RCC 7860 (cell line): ENCODE results near the gene RAB3C.
"Not testable (repeated sequence)": the region's sequence is repeated elsewhere in the genome, so short reads cannot be mapped to it uniquely, and the experiment has no call there.

Experiments
- DNase-seq: peaks from one replicate; pipeline ENCODE4 v3.0.0-alpha.2; 2015; ENCODE audit warnings: low spot score
- FAIRE-seq: peaks from 2 replicates; lab custom pipeline; 2012; peaks lifted over from hg19 to GRCh38; lab: Jason Lieb, UNC

RAB3C gene

DNA sequence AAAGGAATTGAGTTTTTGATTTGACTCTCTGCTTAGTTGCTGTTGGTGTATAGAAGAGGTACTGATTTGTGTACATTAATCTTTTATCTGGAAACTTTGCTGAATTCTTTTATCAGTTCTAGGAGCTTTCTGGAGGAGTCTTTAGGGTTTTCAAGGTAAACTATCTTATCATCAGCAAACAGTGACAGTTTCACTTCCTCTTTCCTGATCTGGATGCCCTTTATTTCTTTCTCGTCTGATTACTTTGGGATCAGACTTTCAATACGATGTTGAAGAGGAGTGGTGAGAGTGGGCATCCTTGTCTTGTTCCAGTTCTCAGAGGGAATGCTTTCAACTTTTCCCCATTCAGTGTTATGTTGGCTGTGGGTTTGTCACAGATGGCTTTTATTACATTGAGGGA, 17.7 kb downstream of the RAB3C start:
- DNase-seq, FAIRE-seq: not testable (repeated sequence)

DNA sequence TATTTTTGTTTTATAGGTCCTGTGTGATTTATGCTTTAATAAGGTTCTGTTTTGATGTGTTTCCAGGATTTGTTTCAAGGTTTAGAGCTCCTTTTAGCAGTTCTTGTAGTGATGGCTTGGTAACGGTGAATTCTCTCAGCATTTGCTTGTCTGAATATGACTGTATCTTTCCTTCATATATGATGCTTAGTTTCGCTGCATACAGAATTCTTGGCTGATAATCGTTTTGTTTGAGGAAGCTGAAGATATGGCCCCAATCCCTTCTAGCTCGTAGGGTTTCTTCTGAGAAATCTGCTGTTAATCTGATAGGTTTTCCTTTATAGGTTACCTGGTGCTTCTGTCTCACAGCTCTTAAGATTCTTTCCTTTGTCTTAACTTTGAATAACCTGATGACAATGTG, 20.0 kb downstream of the RAB3C start:
- DNase-seq, FAIRE-seq: not testable (repeated sequence)

GRCh38 chr5:58606064-58606463, 23.2 kb downstream of the RAB3C start:
- DNase-seq (no peak), FAIRE-seq (no peak)

DNA sequence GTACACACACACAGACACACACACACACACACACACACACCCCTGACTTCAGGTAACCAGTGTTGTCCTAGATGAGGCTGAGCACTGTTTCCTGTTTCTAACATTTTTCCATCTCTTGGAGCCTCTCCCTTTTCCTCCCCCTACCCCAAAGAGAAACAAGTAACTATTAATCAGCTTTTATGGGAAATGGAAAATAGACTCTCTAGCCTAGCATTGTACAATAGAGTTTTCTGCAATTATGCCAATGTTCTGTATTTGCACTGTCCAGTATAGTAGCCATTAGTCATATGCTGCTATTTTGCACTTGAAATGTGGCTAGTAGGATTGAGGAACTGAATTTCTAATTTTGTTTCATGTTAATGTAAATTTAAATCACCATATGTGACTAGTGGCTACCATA, 33.1 kb downstream of the RAB3C start:
- FAIRE-seq (no peak), DNase-seq (no peak)

- FAIRE-seq = no peak
- DNase-seq = no peak
These were observed 34.4 kb downstream of the RAB3C start for GRCh38 chr5:58617241-58617640.

DNA sequence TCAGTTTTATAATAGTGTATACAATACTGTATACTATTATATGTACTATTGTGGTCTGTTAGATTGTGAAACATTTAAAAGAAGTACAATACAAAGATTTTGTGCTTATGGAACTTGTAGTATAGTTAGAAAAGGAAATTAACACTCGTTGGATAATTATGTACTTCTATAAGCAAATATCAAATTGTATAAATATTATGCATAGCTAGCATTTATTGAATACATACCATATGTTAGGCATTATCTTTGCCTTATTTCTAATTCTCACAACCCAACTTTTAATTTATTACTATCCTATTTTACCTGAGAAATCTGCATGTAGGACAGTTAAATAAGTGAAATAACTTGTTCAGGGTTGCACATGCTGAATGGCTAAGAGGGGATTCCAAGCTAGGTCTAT, 37.5 kb downstream of the RAB3C start:
- FAIRE-seq (no peak), DNase-seq (no peak)

DNA sequence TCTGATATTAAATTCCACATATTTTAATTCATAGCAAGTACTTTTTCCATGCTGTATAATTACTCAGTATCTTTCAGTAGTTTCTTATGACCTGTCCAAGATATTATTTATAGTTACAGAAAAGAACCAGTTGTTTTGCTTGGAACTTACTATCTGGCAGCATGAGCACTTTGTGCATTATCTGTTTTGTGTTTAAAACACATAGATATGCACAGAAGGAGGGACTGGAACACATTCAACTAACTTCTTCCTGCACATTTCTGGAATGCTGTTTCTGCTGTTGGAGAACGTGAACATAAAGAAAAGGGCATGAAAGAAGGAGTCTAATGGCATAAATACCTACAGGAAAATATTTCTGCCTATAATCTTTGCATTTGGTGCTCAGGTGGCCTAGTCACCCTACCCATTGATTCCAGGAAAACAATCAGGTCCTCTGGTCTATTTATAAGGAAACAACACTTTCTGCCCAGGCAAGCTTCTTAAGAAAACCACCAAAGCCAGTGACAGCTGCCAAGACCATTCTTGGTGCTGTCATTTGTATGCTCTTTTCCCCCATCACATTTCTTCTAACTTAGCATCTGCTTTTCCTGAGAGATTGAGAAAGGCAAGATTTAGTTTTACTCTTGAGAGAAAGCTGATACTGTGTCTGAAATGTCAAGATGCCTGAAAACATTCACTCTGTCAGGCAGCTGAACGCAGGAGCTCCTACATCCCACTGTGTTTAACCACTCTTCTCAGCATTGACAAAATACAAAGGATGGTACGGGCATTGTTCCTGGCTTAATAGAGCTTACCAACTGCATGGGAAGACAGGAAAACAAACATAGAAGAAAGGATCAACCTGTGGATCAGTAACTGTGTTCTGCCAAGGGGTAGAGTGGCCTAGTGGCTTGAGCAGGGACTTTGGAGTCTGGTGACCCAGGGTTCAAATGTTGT, 40.3 kb downstream of the RAB3C start:
- FAIRE-seq = no peak
- DNase-seq = no peak

DNA sequence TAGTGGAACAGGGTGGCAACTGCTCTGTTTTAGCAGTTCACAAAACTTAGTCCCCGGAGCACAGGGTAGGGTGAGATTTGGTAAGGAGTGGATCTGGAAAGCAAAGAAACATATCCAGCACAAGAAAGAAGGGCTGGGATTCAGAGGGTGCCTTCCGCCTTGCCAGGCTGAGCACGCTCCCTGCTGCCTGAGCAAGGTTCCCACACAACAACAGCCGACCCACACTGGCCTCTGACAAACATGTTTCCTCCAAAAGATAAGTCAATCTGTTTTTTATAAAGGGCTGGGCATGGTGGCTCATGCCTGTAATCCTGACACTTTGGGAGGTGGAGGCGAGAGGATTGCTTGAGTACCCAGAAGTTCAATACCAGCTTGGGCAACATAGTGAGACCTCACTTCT, 45.8 kb downstream of the RAB3C start:
- DNase-seq = no peak
- FAIRE-seq = no peak

GRCh38 chr5:58629271-58630159, 46.6 kb downstream of the RAB3C start:
- DNase-seq (no peak), FAIRE-seq (no peak)

DNA sequence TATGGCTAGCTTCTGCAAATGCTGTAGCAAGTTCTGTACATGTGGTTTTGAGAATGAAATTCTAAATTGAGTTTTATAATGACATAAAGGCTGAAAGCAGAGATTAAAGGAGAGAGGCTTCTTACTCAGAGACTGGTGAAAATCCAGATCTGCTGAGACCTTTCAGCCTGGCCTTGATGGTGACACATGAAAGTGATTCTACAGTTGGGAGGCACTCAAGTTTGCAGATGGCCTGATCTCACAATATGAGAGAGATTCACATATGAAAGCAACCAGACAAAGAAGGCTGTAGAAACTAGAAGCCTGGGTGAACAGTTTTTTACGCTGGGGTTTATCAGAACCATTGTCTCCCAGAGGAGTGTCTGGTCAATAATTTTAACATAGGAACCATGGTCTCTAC, 49.0 kb downstream of the RAB3C start:
- DNase-seq = no peak
- no peak for FAIRE-seq

DNA sequence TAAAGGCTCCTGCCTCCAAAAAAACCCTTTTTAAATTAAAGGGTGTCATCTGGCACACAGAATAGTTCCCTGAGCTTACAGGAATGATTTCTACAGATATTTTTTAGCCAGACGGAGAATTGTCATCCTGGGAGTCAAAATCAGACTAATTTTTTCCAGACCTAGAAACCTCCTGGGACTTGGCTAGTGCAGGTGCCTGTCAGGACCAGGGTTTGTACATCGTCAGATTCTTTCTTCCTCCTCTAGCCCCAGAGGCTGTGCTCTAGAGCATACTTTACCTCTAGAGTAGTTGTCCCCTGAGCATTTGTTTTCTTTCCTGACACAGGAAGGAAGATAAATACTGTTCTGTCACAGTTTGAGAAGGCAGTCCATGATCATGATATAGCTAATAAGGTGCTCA, 52.5 kb downstream of the RAB3C start:
- DNase-seq (no peak), FAIRE-seq (no peak)

- DNase-seq = no peak
- FAIRE-seq = no peak
These were observed 57.1 kb downstream of the RAB3C start for GRCh38 chr5:58640011-58640410.

- no peak for FAIRE-seq
These were observed 58.7 kb downstream of the RAB3C start for GRCh38 chr5:58641533-58641932.

DNA sequence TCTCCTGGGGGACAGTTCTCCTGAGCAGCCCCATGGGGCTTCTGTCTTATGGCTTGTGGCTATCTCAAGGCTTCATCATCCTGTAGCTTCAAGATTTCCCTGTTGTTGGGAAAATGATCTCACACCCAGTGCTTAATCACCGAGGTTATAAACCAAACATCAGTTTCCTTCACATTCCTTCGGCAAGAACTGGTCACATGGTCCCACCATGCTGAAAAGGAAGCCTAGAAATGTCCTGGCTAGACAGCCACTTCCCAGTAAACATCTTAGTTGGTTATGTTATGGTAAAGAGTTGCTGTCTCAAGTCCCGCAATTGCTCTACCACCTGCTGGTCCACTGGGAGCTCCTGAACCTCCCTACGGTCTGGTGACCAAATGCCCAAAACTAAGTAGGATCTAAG, 66.0 kb downstream of the RAB3C start:
- FAIRE-seq = no peak
- DNase-seq = no peak

More at GRCh38 chr5:58641533-58641932, 58.7 kb downstream of the RAB3C start:
- DNase-seq = no peak

DNA sequence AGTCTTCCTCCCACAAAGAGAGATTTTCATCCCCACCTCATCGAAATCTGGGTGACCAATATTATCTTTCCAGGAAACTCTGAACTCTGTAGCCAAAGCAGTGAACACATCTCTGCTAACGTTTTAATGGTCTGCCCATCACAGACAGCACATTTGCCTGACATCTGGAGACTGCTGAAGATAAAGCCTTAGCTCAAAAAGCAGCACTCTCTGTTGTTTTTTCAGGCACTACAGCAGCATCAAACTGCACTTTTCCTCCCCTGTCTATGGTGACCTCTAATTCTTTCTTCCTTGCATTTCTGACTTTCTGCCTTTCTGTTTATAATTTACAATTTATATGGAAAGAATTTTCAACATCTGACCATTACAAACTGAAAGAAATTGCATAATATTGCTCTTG, 66.8 kb downstream of the RAB3C start:
- DNase-seq (no peak), FAIRE-seq (no peak)

DNA sequence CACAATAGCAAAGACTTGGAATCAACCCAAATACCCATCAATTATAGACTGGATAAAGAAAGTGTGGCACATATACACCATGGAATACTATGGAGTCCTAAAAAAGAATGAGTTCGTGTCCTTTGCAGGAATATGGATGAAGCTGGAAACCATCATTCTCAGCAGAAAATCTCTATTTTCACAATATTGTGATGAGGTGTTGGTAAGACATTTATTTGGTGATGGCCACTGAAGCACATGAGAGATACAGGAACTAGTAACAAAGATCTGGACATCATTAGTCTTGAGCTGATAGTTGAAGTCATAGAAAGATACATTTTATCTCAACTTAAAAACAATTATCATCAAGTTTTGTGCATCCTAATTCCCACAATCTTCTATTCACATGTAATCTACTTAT, 70.6 kb downstream of the RAB3C start:
- FAIRE-seq (no peak), DNase-seq (no peak)

- DNase-seq (no peak), FAIRE-seq (no peak)
These were observed 83.3 kb downstream of the RAB3C start for GRCh38 chr5:58666141-58666540.

DNA sequence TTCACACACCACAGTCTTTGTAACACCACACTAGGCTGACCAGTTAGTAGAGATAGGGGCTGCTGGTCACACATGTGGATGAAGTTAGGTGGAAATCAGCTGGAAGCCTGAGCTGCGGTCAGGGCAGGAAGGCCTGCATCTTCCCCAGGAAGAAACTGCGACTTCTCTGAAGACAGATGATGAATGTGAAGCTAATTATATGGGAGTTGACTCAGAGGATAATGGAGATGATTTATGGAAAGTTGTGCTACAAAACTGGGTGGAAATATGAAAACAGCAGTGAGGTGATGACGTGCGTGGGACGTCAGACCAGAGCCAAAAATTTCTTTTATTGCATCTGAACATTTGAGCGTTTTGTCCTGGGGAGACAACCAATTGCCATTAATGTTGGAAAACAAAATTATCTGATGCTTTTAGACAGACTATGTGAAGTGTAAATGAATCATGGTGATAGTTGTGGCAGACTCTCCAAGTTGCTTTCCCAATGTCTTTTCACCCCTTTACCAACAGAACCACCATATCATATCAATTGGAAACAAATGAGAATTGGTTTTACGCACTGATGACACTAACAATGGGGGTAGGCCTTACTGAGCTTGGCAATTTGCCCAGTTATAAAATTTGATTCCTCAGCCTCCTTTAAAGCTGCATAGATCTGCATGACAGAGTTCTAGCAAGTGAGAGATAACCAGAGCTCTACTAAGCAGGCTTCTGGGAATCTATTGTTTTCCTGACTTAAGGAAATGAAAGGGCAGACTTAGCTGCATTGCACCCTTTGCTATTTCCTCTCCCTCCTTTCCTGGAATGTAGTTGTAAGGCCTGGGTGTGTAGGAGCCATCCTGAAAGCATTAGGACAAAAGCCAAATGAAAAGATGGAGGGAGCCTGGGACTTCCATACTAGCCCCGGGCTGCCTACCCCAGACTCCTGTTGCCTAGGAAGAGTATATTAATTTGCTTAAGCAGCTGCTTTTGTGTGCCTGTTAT, 84.0 kb downstream of the RAB3C start:
- FAIRE-seq (no peak), DNase-seq (no peak)

- DNase-seq = no peak
- FAIRE-seq = no peak
These were observed 87.7 kb downstream of the RAB3C start for GRCh38 chr5:58670582-58670981.

DNA sequence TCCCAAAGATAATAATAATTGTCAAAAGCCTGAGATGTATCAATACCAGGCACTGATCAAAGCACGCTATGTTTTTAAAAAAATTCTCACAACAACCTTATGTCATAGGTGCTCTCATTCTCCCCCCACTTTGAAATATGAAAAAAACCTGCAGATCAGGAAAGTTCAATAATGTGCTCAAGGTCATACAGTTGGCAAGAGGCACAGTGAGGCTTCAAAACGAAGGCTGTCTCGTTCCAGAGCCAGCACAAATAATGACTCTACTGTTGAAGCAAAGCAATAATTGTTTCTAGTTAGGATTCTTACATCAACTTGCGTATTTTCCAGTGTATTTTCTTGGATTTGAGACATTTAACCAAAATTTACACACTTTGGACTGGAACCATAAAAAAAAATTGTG, 88.3 kb downstream of the RAB3C start:
- DNase-seq (no peak), FAIRE-seq (no peak)

GRCh38 chr5:58672521-58672920, 89.6 kb downstream of the RAB3C start:
- FAIRE-seq = no peak

More at GRCh38 chr5:58672521-58672920, 89.6 kb downstream of the RAB3C start:
- DNase-seq = no peak
